ENCODE data around the gene ZNF514.
A peak's percentile ranks its signal among the peaks of the same experiment; 100 is the strongest.
"Not testable (repeated sequence)": the region's sequence is repeated elsewhere in the genome, so short reads cannot be mapped to it uniquely, and the experiment has no call there.

The ZNF514 gene

DNA sequence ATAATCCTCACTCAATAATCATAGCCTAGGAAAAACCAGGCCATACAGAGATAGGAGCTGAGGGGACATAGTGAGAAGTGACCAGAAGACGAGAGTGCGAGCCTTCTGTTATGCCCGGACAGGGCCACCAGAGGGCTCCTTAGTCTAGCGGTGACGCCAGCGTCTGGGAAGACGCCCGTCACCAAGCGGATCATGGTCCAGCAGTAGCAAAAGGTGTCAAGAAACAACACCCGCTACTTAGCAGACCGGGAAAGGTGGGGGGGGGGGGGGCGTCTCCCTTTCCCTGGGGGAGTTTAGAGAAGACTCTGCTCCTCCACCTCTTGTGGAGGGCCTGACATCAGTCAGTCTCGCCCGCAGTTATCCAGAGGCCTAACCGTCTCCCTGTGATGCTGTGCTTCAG is 33.3 kb upstream of the ZNF514 start:
- not testable (repeated sequence) for H3K4me3 ChIP-seq (ENCODE audit: low read depth, low read length)
- TF ChIP-seq CTCF (IDR thresholded peaks at IDR 0.05; ENCODE audit: borderline replicate concordance, insufficient read depth, low read depth, low read length) = peak; percentile 43

- H3K4me3 ChIP-seq (ENCODE audit: low read depth, low read length) = no peak overlapping the region
- no peak for TF ChIP-seq CTCF (IDR thresholded peaks at IDR 0.05; ENCODE audit: borderline replicate concordance, insufficient read depth, low read depth, low read length)
These were observed 26.3 kb upstream of the ZNF514 start for GRCh38 chr2:95185973-95186372.

DNA sequence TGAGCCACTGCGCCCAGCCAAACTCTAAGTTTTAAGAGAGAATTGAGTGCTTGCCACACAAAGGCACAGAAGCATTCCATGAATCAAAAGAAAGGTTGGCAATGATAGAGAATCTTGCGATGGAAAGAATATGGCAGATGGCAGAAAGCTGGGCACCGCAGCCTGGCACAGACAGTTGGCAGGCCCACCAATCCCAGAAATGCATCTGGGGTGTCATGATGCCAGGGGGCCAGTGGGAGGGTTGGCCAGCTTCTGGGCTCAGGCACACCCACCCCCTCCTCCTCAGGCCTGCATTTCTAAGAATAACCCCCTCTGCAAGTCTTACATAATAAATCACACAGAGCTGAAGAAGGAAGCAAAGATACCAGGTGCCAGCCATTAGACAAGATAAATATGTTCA is 25.5 kb upstream of the ZNF514 start:
- no peak overlapping the region for H3K4me3 ChIP-seq (ENCODE audit: low read depth, low read length)
- TF ChIP-seq CTCF (IDR thresholded peaks at IDR 0.05; ENCODE audit: borderline replicate concordance, insufficient read depth, low read depth, low read length) = no peak

DNA sequence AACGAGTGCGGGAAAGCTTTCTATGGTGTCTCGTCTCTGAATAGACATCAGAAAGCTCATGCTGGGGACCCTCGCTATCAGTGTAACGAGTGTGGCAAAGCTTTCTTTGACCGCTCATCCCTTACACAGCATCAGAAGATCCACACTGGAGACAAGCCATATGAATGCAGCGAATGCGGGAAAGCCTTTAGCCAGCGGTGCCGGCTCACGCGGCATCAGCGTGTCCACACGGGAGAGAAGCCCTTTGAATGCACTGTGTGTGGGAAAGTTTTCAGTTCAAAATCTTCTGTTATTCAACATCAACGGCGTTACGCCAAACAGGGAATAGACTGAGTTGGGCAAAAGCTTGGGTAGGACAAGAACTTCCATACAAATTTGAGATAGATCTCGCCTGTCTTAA is 22.1 kb upstream of the ZNF514 start:
- no peak for TF ChIP-seq CTCF (IDR thresholded peaks at IDR 0.05; ENCODE audit: borderline replicate concordance, insufficient read depth, low read depth, low read length)
- H3K4me3 ChIP-seq (ENCODE audit: low read depth, low read length) = no peak overlapping the region

DNA sequence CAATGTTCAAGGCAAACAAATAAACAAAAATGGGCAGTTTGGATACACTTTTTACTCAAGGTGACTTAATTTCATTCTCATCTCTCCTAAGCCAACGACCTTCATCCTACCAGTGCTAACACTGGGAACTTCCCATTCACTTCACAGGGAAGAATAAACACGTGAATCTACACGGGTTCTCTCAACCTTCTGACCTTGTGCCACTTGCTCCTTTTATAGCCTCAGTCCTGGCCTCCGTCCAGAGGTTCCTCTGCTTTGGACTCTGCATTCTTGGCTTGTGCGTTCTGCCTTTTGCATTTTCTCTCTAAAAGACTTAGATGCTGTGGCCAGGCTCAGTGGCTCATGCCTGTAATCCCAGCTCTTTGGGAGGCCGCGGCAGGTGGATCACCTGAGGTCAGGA is 19.8 kb upstream of the ZNF514 start:
- no peak for TF ChIP-seq CTCF (IDR thresholded peaks at IDR 0.05; ENCODE audit: borderline replicate concordance, insufficient read depth, low read depth, low read length)
- no peak overlapping the region for H3K4me3 ChIP-seq (ENCODE audit: low read depth, low read length)

GRCh38 chr2:95174031-95174542 is 14.4 kb upstream of the ZNF514 start:
- TF ChIP-seq CTCF (IDR thresholded peaks at IDR 0.05; ENCODE audit: borderline replicate concordance, insufficient read depth, low read depth, low read length) = no peak
- no peak overlapping the region for H3K4me3 ChIP-seq (ENCODE audit: low read depth, low read length)

DNA sequence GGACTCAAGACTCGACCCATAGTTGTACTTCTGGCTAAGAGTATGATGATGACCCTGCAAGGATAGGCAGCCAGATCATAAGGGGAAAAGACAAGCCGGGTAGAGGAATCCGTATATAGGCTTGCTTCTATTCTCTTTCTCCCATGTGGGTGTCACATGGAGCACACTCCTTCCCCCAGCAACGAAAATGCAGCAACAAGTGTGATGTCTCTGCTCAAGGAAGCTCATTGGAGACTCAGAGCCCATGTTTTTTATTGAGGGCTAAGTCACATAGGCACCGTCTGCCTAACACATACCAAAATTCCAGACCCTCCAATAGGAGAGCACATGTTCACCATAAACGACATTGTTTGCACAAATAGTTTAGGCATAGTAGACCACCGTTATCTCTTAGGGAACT is 12.3 kb upstream of the ZNF514 start:
- H3K4me3 ChIP-seq (ENCODE audit: low read depth, low read length) = no peak overlapping the region
- no peak for TF ChIP-seq CTCF (IDR thresholded peaks at IDR 0.05; ENCODE audit: borderline replicate concordance, insufficient read depth, low read depth, low read length)
